Adipose tissue (tissue), 3 donors: Measurements from ENCODE around the gene RNF227. TPM values are rescaled to one million over a fixed set of nuclear protein-coding genes. Genes with fewer than 3 reads are reported as not detected.
A peak's percentile ranks its signal among the peaks of the same experiment; 100 is the strongest.

ENCODE experiments used
- H3K27ac ChIP-seq: one replicate; pipeline ENCODE4 v1.5.1; 2013; ENCODE audit warnings: low read depth, low read length
- WGBS, 3 donors: extraction: QIAGEN DNeasy Blood & Tissue Kit; methylation state at CpG; one replicate each; pipeline ENCODE4 v1.1.7; 2013; 5-methylcytosine and 5-hydroxymethylcytosine counted together
- polyA plus RNA-seq, 3 donors: library from polyadenylated mRNA; stranded (reverse); fragments of 200-250 nt; gene quantifications; one replicate each; pipeline ENCODE4 v1.2.3, GENCODE V29; 2013
- donor health status: healthy with polysubstance abuse.
- donor health status: Bipolar disorder and iron deficiency.
- donor health status: healthy.

Gene RNF227
- polyA plus RNA-seq, 3 donors: 1.9 to 2.2 (median 2.0) TPM

DNA sequence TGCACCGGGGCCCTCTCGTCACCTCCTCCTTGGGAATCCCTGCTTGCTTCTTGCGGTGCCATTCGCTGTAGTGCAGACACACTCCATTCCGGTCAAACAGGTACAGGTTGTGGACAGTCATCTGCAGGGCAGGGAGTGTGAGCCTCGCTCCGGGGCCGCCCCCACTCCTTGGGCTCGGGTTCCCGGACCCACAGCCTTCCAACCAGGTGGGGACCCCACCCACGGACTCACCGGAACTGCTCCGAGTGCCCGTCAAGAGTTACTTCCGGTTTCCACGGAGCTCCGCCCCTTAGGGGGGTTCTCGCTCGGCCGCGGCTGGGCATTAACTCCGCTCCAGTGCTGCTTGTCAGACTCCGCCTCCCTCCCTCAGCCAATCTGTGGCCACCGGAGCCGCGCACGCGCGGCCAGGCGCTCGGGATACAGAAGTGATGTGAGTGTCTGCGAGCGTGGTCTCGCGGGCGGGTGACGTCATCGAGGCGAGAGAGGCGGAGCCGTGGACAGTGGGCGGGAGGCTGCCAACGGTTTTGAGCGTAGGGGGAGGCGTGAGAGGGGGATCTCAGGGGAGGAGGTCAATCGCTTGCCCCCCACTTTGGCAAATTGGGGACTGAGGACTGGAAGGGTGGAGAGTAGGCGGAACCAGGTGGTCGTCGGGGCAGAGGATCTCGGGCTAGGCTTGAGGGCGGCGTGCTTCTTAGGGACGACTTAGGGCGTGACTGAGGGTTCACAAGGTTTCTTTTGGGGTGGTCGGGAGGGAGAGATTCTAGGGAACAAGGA lies 15.8 kb upstream of the RNF227 start, which contains the start of the genes CNTROB and TRAPPC1:
Gene CNTROB, plus strand, starts transcription at position 498 of the 774 bp plus-strand sequence. CDS start 874 bp downstream, outside the sequence.
Gene TRAPPC1, minus strand, starts transcription at position 238 of the 774 bp plus-strand sequence. Its CDS starts 117 bp downstream, at position 121.
- 0 to 1% (median 0%) methylated on average over 55 of the region's 55 CpGs for WGBS, 3 donors

DNA sequence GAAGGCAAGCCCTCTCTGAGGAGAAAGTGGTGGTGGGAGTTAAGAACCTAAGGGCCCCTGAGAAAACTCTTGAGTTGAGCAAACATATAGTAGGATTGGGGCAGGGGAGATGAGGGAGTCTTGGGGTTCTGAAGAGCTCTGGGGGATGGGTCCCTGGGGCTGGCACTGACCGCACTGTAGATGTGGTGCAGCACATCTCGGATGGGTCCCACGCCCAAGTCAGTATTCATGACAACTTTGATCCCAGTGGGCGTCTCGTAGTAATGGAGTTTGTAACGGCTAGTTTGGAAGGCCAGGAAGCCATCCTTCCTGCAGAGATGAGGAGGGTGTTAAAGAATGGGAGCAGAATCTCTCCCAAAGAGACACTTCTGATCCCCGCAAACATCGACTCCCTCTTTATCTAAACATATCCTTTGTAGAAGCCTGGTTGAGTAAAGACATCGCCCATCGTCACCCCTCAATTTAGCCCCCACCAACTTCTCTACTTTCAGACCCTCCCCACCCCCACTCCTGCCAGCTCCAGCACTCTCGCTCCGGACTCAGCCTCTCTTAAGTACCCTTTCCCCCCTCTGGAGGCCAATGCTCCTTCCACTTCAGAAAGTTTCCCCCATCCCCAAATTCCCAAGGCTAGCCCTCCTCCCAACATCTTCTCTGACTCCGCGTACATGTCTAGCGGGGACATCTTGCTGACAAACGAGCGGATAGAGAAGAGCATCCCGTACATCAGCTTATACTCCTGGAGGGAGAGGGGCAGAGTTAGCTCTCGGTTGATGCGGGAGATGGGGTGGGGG lies 14.9 kb upstream of the RNF227 start:
- H3K27ac ChIP-seq: no peak overlapping the region
- 41 to 43% (median 42%) methylated on average over 20 of the region's 20 CpGs for WGBS, 3 donors

More for the DNA sequence above, 15.8 kb upstream of the RNF227 start, which contains the start of the genes CNTROB and TRAPPC1:
- H3K27ac ChIP-seq: no peak within 1 kb of the TSS

DNA sequence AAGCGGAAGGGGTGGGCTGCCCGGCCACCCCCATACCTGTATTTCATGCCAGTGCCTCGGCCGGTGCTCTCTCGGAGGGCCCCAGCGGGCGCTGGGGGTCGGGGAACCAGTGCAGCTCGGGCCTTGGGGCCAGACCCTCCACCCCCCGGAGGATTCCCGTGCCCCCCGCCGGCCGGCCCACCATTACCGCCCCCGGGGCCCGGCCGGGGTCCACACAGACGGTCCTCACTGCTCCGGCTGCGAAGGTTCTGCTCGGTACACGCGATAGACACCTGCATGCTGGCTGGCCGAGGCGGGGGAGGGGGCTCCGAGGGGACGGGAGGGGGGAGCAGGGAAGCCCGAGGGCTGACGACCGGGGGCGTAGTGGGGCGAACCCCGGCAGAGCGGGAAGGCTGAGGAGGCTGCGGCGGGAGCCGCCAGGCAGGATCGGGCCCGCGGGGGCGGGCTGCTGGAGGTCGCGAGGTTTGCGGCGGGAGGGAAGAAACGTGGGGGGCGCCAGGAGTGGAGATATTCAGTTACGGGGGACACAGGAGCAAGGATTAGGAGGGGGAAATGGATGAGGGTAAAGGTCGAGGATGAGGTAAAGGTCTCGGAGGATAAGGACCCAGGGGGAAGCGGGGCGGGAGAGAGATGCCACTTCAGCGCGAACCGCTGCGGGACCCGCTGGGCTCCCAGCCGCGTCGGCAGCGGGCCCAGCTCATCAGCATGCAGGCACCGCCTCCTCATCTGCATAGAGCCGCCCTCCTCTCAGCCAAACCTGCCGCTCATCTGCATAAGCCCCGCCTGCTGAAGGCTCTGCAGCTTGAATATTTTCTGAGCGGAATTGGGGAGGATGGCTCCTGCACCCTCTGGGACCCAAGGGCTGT lies 13.3 kb upstream of the RNF227 start, which contains the start of gene KCNAB3:
Gene KCNAB3, minus strand, starts transcription at position 699 of the 866 bp plus-strand sequence. Its CDS starts 421 bp downstream, at position 278.
- WGBS, 3 donors: 53 to 62% (median 57%) methylated on average over 44 to 67 of the region's 67 CpGs
- H3K27ac ChIP-seq: no peak within 1 kb of the TSS

DNA sequence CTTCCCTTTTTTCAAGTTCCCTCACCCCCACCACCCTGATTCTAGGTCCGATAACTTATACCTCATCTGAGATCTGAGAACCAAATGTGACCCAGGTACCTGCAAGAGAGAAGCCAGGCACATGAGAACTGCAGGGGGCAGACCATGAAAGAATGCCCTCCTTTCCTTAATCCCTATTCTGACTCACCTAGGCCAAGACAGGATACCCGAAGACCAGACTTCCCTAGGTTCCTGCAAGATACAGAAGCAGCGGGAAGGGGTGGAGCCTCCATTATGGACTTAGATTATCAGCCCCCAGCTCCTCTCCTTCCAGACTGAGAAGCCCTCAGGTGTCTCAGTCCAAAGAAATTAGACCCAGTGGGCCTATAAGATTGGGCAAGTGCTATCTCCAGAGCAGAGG lies 11.5 kb upstream of the RNF227 start:
- 82 to 91% (median 89%) methylated on average over 3 of the region's 3 CpGs for WGBS, 3 donors
- no peak overlapping the region for H3K27ac ChIP-seq

DNA sequence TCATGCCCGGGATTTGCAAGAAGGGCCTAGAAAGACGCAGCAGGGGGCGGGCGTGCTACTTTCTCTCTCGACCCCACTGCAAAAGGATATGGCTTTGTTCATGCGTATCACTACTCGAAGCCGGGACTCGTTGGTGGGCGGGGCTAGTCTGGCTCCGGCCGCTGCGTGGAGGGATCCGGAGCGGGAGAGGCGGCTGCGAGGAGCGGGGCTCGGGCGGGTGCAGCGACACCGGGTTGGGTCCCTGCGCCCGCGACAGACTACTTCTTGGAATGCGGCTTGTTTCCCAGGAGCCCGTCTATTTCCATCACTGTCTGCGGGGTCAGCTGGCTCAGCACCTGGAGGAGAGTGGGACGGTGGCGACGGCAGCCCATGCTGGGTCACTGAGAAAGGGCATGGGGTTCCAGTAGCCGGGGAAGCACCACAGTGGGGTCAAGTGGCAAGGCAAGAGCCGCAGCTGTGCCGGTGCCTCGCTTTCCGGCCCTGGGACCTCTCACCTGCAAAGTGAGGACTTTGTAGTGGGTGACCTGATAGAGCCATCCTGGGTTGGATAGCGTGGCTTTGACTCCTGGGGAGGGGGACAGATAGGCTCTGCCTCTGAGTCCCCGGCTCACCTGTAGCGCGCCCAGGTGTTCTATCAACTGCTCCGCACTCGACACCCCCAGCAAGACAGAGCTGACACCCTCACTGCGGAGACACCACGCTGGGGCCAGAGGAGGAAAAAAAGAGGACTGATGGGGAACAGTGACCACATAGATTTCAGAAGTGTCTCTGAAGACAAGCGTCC lies 6.9 kb upstream of the RNF227 start:
- WGBS, 3 donors: 19 to 24% (median 20%) methylated on average over 37 to 45 of the region's 45 CpGs
- no peak overlapping the region for H3K27ac ChIP-seq

DNA sequence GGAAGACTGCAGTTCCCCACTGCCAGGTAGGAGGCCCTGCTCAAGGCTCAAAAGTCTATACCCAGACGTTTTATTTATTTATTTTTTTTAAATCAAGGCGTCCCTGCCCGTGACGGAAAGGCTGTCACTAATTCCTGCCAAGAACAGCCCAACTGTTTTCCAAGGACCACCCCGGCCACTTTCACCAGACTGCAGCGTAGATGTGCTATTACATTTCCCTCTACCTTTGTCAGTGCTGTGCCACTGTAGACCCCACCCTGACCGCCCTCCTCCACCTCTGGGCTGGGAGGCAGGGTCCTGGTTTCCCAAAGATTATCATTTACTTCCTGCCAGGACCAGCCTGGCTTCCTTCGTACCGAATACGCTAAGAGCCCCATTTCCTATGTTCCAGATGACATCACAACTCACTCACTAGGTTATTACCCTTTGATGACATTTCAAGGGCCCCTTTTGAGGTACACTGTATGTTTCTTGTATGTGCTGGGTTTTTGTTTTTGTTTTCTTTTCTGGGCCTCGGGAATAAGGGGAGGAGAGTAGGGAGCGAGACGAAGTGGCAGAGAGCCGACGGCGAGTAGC lies 6.3 kb upstream of the RNF227 start:
- WGBS, 3 donors: 28 to 33% (median 31%) methylated on average over 16 of the region's 16 CpGs
- H3K27ac ChIP-seq: no peak overlapping the region

DNA sequence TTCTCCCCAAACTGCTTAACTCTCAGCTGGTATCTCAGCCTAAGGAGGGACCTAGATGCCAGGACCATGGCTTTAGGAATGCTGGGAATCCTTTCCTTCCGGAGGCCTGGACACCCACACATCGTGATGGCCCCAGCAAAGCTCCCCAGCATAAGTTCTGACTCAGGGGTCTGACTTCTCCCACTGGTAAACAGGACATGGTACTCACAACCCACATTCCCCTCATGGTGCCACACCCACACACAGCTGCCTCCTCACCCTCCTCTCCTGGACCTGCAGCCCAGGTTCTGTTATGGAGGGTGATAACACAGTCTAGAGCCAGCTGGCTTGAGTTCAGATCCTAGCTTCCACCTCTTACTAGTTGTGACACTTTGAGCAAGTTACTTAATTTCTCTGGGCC lies 719 bp upstream of the RNF227 start:
- WGBS, 3 donors: 61 to 88% (median 68%) methylated on average over 2 of the region's 2 CpGs
- H3K27ac ChIP-seq: no peak overlapping the region

DNA sequence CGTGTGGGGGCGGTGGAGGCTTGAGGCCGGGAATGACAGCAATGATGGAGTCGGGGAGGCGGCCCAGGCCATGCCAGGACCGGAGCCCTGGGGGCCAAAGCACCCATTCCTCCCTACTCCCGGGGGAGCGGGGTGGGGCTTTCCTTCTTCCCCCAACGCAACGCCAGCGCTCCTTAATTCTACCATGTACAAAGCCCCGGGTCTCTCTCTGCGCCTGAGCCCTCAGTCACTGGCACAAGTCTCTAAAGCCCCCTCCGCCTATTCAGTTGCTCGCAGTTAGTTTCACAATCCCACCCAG lies 245 bp upstream of the RNF227 start:
- 30 to 40% (median 38%) methylated on average over 14 to 15 of the region's 15 CpGs for WGBS, 3 donors
- H3K27ac ChIP-seq: peak overlapping the region; percentile 23

DNA sequence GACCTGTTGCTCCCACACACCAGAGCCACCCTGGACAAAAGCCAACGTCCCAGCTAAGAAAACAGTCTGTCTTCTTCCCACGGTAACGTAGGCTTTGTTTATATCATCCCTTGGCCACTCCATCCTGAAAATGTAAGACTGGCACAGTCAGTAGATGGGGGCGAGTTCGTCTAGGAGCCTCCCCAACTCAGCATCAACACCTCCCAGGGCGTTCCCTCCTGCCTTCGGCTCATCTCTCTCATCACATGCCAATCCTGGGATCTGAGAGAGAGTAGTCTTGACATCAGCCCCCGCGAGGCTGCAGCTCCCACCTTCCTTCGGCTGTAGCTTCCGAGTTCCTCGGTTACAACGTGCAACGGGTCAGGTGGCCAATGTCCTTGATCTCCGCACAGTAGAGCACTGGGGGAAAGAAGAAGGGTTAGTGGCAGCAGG lies 894 bp downstream of the RNF227 start:
- 2 to 3% (median 3%) methylated on average over 15 of the region's 15 CpGs for WGBS, 3 donors

DNA sequence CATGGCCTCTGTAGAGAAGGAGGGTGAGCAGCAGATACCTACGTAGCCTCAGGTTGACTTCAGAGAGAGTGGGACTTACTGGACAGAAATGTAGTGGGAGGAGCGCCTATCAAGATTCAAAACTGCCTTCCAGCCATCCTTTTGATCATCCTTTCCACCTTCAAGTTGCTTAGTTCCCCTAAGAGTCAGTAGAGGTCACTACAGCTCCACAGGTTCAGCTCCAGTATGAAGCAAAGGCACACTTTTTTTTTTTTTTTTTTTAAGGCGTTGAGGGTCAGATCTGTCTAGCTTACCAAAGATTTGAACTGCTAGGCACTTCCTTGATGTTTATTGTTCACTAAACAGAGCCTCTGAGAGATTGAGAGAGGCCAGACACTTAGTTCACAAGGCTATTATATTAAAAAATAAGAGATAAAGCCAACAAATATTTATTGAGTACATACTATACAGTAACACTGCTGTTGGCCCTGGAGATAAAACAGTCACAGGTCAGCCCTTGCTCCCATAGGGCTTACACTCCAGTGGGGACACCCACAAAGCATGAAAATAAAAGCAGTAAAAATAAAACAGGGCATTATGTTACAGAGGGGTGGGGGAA lies 3.1 kb downstream of the RNF227 start:
- WGBS, 3 donors: 33 to 37% (median 35%) methylated on average over 3 of the region's 3 CpGs
- no peak overlapping the region for H3K27ac ChIP-seq

More for the DNA sequence above, 894 bp downstream of the RNF227 start:
- peak overlapping the region; percentile 39 for H3K27ac ChIP-seq

DNA sequence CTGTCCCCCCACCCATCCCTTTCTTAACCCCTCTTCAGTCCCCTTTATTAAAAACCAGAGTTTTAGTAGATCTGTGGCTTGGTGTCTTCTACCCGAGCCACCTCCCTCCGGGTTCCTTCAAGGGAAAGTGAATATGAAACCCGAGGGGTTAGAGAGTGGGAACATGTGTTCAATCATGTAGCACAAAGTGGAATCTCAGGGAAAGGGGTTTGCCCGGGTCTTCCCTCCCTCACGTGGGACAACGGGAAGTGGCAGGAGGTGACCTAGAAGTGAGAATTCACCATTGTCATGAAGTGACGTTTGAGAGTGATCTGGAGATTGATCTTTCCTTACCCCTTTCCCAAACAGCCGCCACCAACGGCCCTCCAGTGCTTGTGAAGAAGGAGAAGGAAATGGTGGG lies 5.0 kb downstream of the RNF227 start:
- 59 to 85% (median 65%) methylated on average over 9 of the region's 9 CpGs for WGBS, 3 donors

DNA sequence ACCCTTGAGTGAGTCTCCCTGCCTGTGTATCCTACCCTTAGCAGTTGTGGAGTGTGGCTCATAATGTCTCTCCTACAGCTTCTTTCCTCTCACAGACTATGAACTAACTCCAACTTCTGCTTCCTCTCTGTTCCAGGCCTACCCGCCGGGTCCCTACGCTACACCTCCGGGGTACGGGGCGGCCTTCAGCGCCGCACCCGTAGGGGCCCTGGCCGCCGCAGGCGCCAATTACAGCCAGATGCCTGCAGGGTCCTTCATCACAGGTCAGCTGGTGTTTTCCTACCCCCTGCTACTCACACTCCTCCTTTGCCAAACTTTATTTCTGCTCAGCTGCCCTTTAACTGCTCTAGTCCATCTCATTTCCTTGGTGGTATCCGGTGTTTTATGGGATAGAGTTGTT lies 5.4 kb downstream of the RNF227 start:
- WGBS, 3 donors: 73 to 93% (median 79%) methylated on average over 13 of the region's 13 CpGs
- H3K27ac ChIP-seq: no peak overlapping the region

More for the DNA sequence above, 5.0 kb downstream of the RNF227 start:
- H3K27ac ChIP-seq: no peak overlapping the region

DNA sequence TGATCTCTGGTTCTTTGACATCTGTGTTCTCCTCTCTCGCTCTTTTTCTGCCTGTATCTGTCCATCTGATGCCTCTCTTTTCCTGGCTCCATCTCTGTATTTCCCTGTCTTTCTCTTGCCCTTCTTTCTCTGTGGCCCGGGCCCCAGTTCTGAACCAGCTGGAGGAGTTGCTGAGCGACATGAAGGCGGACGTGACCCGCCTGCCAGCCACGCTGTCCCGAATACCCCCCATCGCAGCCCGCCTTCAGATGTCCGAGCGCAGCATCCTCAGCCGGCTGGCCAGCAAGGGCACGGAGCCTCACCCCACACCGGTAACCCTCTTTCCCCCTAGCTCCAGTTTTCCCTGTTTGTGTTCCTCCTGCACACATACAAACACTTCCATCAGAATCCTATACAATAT lies 5.8 kb downstream of the RNF227 start:
- no peak overlapping the region for H3K27ac ChIP-seq
- WGBS, 3 donors: 94 to 97% (median 95%) methylated on average over 15 of the region's 15 CpGs

DNA sequence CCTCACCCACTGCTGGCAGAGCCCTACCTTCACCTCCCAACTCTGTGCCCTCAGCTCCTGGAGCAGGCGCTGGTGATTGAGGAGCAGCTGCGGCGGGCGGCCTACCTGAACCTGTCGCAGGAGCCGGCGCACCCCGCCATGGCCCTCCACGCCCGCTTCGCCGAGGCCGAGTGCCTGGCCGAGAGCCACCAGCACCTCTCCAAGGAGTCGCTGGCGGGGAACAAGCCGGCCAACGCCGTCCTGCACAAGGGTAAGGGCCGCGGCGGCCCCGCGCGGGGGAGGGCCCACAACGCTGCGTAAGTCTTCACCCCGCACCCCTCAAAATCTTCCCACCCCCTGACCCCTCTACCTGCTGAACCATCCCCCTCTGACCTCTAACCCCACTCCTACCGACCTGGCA lies 7.0 kb downstream of the RNF227 start:
- H3K27ac ChIP-seq: no peak overlapping the region
- 91 to 93% (median 93%) methylated on average over 29 of the region's 29 CpGs for WGBS, 3 donors

DNA sequence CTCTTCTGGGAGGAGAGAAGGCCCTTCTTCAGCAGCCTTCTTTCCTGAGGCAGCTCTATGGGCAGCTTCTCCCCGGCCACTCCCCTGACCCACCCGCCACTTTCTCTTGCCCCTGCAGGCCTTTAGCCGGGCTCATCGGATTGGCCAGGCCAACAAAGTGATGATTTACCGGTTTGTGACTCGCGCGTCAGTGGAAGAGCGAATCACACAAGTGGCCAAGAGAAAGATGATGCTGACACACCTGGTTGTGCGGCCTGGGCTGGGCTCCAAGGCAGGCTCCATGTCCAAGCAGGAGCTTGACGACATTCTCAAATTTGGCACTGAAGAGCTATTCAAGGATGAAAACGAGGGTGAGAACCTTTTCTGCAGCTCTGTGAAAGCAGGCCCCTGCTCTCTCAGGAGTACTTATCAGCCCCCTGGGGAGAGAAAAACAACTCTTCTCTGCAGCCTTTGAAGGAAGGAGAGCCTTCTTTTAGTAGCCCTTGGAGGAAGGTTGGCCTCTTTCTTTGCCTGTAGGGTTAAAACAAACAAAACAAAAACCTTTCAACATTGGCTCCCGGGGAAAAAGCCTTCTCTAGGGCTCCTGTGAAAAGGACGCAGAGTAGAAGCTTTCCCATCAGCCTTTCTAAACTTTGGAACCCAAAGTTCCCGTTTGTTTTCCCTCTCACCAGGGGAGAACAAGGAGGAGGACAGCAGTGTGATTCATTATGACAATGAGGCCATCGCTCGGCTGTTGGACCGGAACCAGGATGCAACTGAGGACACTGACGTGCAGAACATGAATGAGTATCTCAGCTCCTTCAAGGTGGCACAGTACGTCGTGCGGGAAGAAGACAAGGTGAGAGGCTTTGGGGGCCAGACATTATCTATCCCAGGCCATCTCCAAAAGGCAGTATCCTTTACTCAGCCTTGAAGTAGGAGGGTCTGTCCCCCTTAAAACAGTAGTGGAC lies 12.7 kb downstream of the RNF227 start:
- WGBS, 3 donors: 82 to 87% (median 87%) methylated on average over 22 of the region's 22 CpGs

DNA sequence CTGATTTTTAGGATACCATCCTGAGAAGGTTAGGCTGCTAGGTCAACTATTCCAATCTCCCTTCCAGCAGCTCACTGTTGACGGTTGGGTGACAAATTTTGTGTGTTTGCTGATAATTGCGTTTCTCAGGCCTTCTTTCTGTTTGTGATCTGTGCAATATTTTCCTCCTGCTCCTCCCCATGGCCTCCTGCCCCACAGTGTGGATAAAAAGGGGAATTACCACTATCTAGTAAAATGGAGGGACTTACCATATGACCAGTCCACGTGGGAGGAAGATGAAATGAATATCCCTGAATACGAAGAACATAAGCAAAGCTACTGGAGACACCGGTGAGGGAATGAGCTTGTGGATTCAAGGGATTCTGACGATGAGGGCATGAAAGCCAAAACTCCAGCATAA lies 18.3 kb downstream of the RNF227 start:
- H3K27ac ChIP-seq: no peak overlapping the region
- 32 to 41% (median 39%) methylated on average over 6 of the region's 6 CpGs for WGBS, 3 donors

More for the DNA sequence above, 12.7 kb downstream of the RNF227 start:
- H3K27ac ChIP-seq: no peak overlapping the region
